PC-9 (cell line): ENCODE measurements around the gene LPCAT2.

Experiments
- EZH2 ChIP-seq: fragments of 200-600 bp; sonication (generic); IDR thresholded peaks from 2 replicates; pipeline ENCODE4 v1.8.0; 2017; ENCODE audit warnings: antibody characterized with exemption, low read depth
- TF ChIP-seq, protein P1 (sequence below): fragments of 200-600 bp; sonication (generic); conservative IDR thresholded peaks from 2 replicates; pipeline ENCODE4 v1.6.1; 2017; ENCODE audit warnings: mixed run types, antibody characterized with exemption, mild to moderate bottlenecking, moderate library complexity

DNA sequence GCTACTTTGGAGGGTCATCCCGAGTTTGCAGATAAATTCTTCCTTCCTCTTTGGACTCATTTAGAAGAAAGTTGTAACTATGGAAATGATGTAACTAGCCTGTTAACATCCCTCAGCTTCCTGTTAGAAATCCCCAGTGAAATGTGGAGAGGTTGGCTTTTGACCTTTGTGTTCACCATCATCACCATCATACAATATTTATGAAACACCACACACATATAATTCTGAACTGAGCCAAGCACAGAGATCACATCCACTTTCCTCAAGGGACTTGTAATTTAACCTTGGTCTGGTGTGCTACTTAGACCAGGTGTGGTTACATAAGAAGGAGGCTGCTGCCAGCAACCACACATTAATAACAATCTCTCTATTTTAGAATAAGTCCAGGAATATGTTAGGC lies 60.2 kb downstream of the LPCAT2 start:
- TF ChIP-seq, protein P1, sequence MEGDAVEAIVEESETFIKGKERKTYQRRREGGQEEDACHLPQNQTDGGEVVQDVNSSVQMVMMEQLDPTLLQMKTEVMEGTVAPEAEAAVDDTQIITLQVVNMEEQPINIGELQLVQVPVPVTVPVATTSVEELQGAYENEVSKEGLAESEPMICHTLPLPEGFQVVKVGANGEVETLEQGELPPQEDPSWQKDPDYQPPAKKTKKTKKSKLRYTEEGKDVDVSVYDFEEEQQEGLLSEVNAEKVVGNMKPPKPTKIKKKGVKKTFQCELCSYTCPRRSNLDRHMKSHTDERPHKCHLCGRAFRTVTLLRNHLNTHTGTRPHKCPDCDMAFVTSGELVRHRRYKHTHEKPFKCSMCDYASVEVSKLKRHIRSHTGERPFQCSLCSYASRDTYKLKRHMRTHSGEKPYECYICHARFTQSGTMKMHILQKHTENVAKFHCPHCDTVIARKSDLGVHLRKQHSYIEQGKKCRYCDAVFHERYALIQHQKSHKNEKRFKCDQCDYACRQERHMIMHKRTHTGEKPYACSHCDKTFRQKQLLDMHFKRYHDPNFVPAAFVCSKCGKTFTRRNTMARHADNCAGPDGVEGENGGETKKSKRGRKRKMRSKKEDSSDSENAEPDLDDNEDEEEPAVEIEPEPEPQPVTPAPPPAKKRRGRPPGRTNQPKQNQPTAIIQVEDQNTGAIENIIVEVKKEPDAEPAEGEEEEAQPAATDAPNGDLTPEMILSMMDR = no peak
- no peak for TF ChIP-seq EZH2
